Measurements from ENCODE around the gene NCOA5.

Gene NCOA5

GRCh38 chr20:46062621-46063020 lies 27.1 kb downstream of the NCOA5 start:
- no peak for DNase-seq (ENCODE audit: low spot score)

- no peak for DNase-seq (ENCODE audit: low spot score)
These were observed 27.6 kb downstream of the NCOA5 start for GRCh38 chr20:46062151-46062550.

GRCh38 chr20:46060975-46061374 lies 28.8 kb downstream of the NCOA5 start:
- no peak for DNase-seq (ENCODE audit: low spot score)

- DNase-seq (ENCODE audit: low spot score), result no peak
These were observed 29.4 kb downstream of the NCOA5 start for GRCh38 chr20:46060301-46060881.

GRCh38 chr20:46058599-46059281 lies 31.0 kb downstream of the NCOA5 start:
- DNase-seq (ENCODE audit: low spot score), result no peak

- no peak for DNase-seq (ENCODE audit: low spot score)
These were observed 31.7 kb downstream of the NCOA5 start for GRCh38 chr20:46057856-46058598.

- DNase-seq (ENCODE audit: low spot score), result no peak
These were observed 32.5 kb downstream of the NCOA5 start for GRCh38 chr20:46056970-46057855.

GRCh38 chr20:46056027-46056833 lies 33.5 kb downstream of the NCOA5 start:
- DNase-seq (ENCODE audit: low spot score), result no peak

GRCh38 chr20:46055269-46055668 lies 34.5 kb downstream of the NCOA5 start:
- DNase-seq (ENCODE audit: low spot score), result no peak

GRCh38 chr20:46054606-46055005 lies 35.2 kb downstream of the NCOA5 start:
- no peak for DNase-seq (ENCODE audit: low spot score)

- DNase-seq (ENCODE audit: low spot score), result no peak
These were observed 36.3 kb downstream of the NCOA5 start for GRCh38 chr20:46053416-46053815.

GRCh38 chr20:46051556-46052308 lies 38.0 kb downstream of the NCOA5 start:
- no peak for DNase-seq (ENCODE audit: low spot score)

GRCh38 chr20:46050885-46051284 lies 38.9 kb downstream of the NCOA5 start:
- no peak for DNase-seq (ENCODE audit: low spot score)

GRCh38 chr20:46050444-46050843 lies 39.3 kb downstream of the NCOA5 start:
- DNase-seq (ENCODE audit: low spot score), result peak; percentile 37

- no peak for DNase-seq (ENCODE audit: low spot score)
These were observed 39.9 kb downstream of the NCOA5 start for GRCh38 chr20:46049815-46050214.

GRCh38 chr20:46049190-46049589 lies 40.6 kb downstream of the NCOA5 start:
- DNase-seq (ENCODE audit: low spot score), result no peak

- DNase-seq (ENCODE audit: low spot score), result no peak
These were observed 41.9 kb downstream of the NCOA5 start for GRCh38 chr20:46047821-46048220.

- no peak for DNase-seq (ENCODE audit: low spot score)
These were observed 43.0 kb downstream of the NCOA5 start for GRCh38 chr20:46046588-46047310.

GRCh38 chr20:46044896-46045295 lies 44.9 kb downstream of the NCOA5 start:
- no peak for DNase-seq (ENCODE audit: low spot score)

GRCh38 chr20:46043556-46043955 lies 46.2 kb downstream of the NCOA5 start:
- DNase-seq (ENCODE audit: low spot score), result no peak

All from SK-N-DZ (cell line).